ENCODE results near the gene SMAD6. TPM values are rescaled to one million over a fixed set of nuclear protein-coding genes. Genes with fewer than 3 reads are reported as not detected.

The SMAD6 gene
- total and polyA plus RNA-seq, 9 of the 15 experiments (the other 6 are each of a cell fraction or from before 2014, with no cell fraction given), result 0.10 to 15.5 (median 3.7) TPM

DNA sequence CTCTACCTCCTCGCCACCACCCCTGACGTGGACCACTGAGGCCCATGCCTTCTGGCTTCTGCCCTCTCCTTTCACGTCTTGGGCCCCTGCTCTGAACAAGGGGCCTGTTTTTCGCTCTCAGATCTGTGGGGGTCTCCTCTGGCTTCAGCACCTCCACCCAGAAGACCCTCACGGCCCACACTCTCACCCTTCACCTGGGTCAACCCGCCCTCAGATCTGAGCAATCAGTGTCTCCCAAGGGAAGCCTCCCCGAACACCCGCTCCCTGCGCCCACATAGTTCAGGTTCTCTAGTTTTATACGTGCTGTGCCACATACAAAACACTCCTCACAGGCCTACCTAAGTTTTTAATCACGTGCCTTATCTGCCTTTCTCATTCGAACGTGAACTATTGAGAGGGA is 48.2 kb upstream of the SMAD6 start:
- H3K9ac ChIP-seq (ENCODE audit: insufficient read depth in 1 of 2, low read depth in 2 of 2, low read length in 2 of 2), result peak overlapping the region; percentile 49 to 52; a peak in 2 of 4 replicates
- peak overlapping the region; percentile 51; the same call in 1 of the 2 replicates for H3K4me2 ChIP-seq (ENCODE audit: insufficient read depth, low read length)
- H3K36me3 ChIP-seq (ENCODE audit: control insufficient read depth, insufficient read depth, low read length), result peaks cover 55% of the 10 kb centered on the region
- H3K27ac ChIP-seq (ENCODE audit: extremely low read depth, low read depth, low read length), result peak overlapping the region; percentile 80; the same call in 2 of the 3 replicates
- in situ Hi-C loops (cut with MboI), result no loop called here
- no peaks in the 10 kb centered on the region for H4K20me1 ChIP-seq (replicated peaks; ENCODE audit: control insufficient read depth, insufficient read depth, low read length)
- H3K79me2 ChIP-seq (ENCODE audit: control insufficient read depth, insufficient read depth, low read length), result peaks cover 89% of the 10 kb centered on the region
- 69% methylated on average over 13 of the region's 13 CpGs for WGBS (ENCODE audit: insufficient coverage, low coverage, missing lambda C conversion rate)
- ATAC-seq, result no peak
- no peak overlapping the region for H3K4me3 ChIP-seq
- ChIA-PET CTCF (ENCODE audit: low intra/inter-chr PET ratio) (no interaction called here), POLR2A (interaction anchor here (1.0 kb wide), 1 partner anchor 57 kb away, joined by 7 read pairs; no protein-coding TSS in a partner anchor)
- no peaks in the 10 kb centered on the region for H3K9me3 ChIP-seq (replicated peaks; ENCODE audit: control insufficient read depth, insufficient read depth, low read depth, low read length)
- intact Hi-C loops (cut with micrococcal nuclease), result loop anchor here (5.0 kb wide), 1 partner anchor 37 kb away; no protein-coding TSS in a partner anchor
- BruUV-seq (replicated peaks), result no TSS peak
- H2AFZ ChIP-seq (ENCODE audit: low read depth, low read length), result no peak overlapping the region
- FAIRE-seq, result no peak
- H3K27me3 ChIP-seq (ENCODE audit: control insufficient read depth in 2 of 2, insufficient read depth in 2 of 2, low read length in 2 of 2), result no peaks in the 10 kb centered on the region
- no peaks in the 10 kb centered on the region for H3K9me1 ChIP-seq (ENCODE audit: control insufficient read depth, insufficient read depth, low read length)
- no peak for DNase-seq (ENCODE audit: extremely low read depth in 1 of 4, low spot score in 3 of 4)
- H3K4me1 ChIP-seq (replicated peaks in 1 of 2; ENCODE audit: control insufficient read depth in 2 of 2, insufficient read depth in 2 of 2, low read length in 2 of 2), result peaks cover 57 to 77% of the 10 kb centered on the region in 2 experiments
- TF ChIP-seq TRIM28 (IDR thresholded peaks at IDR 0.05) (no peak), RFX5 (IDR thresholded peaks at IDR 0.05; ENCODE audit: low read depth, low read length) (no peak), ZC3H4 (CRISPR knock-in tag; IDR thresholded peaks at IDR 0.05; ENCODE audit: borderline replicate concordance) (no peak), RAD51 (IDR thresholded peaks at IDR 0.05; ENCODE audit: borderline replicate concordance, low read depth) (peak; percentile 42; the same call in 1 of the 2 replicates), ZNF436 (CRISPR knock-in tag; IDR thresholded peaks at IDR 0.05) (no peak), EP400 (IDR thresholded peaks at IDR 0.05) (no peak)
- TF ChIP-seq, protein P1, sequence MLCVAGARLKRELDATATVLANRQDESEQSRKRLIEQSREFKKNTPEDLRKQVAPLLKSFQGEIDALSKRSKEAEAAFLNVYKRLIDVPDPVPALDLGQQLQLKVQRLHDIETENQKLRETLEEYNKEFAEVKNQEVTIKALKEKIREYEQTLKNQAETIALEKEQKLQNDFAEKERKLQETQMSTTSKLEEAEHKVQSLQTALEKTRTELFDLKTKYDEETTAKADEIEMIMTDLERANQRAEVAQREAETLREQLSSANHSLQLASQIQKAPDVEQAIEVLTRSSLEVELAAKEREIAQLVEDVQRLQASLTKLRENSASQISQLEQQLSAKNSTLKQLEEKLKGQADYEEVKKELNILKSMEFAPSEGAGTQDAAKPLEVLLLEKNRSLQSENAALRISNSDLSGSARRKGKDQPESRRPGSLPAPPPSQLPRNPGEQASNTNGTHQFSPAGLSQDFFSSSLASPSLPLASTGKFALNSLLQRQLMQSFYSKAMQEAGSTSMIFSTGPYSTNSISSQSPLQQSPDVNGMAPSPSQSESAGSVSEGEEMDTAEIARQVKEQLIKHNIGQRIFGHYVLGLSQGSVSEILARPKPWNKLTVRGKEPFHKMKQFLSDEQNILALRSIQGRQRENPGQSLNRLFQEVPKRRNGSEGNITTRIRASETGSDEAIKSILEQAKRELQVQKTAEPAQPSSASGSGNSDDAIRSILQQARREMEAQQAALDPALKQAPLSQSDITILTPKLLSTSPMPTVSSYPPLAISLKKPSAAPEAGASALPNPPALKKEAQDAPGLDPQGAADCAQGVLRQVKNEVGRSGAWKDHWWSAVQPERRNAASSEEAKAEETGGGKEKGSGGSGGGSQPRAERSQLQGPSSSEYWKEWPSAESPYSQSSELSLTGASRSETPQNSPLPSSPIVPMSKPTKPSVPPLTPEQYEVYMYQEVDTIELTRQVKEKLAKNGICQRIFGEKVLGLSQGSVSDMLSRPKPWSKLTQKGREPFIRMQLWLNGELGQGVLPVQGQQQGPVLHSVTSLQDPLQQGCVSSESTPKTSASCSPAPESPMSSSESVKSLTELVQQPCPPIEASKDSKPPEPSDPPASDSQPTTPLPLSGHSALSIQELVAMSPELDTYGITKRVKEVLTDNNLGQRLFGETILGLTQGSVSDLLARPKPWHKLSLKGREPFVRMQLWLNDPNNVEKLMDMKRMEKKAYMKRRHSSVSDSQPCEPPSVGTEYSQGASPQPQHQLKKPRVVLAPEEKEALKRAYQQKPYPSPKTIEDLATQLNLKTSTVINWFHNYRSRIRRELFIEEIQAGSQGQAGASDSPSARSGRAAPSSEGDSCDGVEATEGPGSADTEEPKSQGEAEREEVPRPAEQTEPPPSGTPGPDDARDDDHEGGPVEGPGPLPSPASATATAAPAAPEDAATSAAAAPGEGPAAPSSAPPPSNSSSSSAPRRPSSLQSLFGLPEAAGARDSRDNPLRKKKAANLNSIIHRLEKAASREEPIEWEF (CRISPR knock-in tag; IDR thresholded peaks at IDR 0.05), result 0 out of 2 replicates have a peak, but pooled peaks have one; percentile 39
- TF ChIP-seq, protein P2, sequence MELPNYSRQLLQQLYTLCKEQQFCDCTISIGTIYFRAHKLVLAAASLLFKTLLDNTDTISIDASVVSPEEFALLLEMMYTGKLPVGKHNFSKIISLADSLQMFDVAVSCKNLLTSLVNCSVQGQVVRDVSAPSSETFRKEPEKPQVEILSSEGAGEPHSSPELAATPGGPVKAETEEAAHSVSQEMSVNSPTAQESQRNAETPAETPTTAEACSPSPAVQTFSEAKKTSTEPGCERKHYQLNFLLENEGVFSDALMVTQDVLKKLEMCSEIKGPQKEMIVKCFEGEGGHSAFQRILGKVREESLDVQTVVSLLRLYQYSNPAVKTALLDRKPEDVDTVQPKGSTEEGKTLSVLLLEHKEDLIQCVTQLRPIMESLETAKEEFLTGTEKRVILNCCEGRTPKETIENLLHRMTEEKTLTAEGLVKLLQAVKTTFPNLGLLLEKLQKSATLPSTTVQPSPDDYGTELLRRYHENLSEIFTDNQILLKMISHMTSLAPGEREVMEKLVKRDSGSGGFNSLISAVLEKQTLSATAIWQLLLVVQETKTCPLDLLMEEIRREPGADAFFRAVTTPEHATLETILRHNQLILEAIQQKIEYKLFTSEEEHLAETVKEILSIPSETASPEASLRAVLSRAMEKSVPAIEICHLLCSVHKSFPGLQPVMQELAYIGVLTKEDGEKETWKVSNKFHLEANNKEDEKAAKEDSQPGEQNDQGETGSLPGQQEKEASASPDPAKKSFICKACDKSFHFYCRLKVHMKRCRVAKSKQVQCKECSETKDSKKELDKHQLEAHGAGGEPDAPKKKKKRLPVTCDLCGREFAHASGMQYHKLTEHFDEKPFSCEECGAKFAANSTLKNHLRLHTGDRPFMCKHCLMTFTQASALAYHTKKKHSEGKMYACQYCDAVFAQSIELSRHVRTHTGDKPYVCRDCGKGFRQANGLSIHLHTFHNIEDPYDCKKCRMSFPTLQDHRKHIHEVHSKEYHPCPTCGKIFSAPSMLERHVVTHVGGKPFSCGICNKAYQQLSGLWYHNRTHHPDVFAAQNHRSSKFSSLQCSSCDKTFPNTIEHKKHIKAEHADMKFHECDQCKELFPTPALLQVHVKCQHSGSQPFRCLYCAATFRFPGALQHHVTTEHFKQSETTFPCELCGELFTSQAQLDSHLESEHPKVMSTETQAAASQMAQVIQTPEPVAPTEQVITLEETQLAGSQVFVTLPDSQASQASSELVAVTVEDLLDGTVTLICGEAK (IDR thresholded peaks at IDR 0.05), result no peak
- TF ChIP-seq, protein P2 (CRISPR knock-in tag; IDR thresholded peaks at IDR 0.05), result no peak

Measured in K562 (cell line).